Fibroblast of lung (primary cell): ENCODE measurements around the gene CHN1.

Source experiments
- EZH2 ChIP-seq: IDR thresholded peaks from 2 replicates; pipeline ENCODE4 v1.5.1; 2012; ENCODE audit warnings: low read length, control low read depth, mild to moderate bottlenecking; ENCODE audit errors: missing control alignments
- TF ChIP-seq, protein P1 (sequence below), 2 donors: IDR thresholded peaks in 1 of 2; conservative IDR thresholded peaks in 1 of 2; 1 replicate in 1 of 2; 2 replicates in 1 of 2; pipeline ENCODE4 v1.5.1; 2011 to 2012; ENCODE audit warnings: low read length in 2 of 2, control low read depth in 1 of 2, inconsistent platforms in 1 of 2, low read depth in 1 of 2, mild to moderate bottlenecking in 1 of 2

DNA sequence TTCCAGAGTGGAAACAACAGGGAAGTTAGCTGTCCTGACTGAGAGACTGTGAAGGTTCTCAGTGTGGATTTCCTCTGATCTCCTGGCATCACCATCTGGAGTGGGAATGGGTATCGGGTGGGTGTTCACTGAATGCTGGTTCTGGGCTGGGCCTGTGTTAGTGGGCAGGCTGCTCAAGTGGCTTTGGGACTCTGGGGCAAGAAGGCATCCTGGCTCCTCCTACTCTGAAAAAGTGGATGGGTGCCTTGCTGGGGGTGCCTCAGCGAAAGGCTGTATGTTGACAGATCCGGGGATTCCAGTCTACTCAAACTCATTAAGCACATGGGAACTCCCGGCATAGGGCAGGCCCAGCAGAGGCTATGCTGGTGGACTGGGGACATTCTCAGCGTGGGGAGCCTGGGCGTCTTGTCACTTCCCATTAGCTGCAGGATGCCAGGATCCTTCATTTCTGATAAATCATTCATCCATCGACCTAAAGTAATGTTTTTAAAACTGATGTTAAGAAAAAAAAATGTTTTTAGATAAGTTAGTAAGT is 213.4 kb downstream of the CHN1 start:
- TF ChIP-seq, protein P1, sequence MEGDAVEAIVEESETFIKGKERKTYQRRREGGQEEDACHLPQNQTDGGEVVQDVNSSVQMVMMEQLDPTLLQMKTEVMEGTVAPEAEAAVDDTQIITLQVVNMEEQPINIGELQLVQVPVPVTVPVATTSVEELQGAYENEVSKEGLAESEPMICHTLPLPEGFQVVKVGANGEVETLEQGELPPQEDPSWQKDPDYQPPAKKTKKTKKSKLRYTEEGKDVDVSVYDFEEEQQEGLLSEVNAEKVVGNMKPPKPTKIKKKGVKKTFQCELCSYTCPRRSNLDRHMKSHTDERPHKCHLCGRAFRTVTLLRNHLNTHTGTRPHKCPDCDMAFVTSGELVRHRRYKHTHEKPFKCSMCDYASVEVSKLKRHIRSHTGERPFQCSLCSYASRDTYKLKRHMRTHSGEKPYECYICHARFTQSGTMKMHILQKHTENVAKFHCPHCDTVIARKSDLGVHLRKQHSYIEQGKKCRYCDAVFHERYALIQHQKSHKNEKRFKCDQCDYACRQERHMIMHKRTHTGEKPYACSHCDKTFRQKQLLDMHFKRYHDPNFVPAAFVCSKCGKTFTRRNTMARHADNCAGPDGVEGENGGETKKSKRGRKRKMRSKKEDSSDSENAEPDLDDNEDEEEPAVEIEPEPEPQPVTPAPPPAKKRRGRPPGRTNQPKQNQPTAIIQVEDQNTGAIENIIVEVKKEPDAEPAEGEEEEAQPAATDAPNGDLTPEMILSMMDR (conservative IDR thresholded peaks at IDR 0.05 in 1 of 2, IDR thresholded peaks at IDR 0.05 in 1 of 2; ENCODE audit: low read depth in 1 of 2, low read length in 2 of 2): no peak
- no peak for TF ChIP-seq EZH2
